ENCODE results near the gene APOA4. TPM values are rescaled to one million over a fixed set of nuclear protein-coding genes. Genes with fewer than 3 reads are reported as not detected.

Gene APOA4
- total and polyA plus RNA-seq, 2 of the 13 experiments (the other 11 are each of a cell fraction or from before 2014, with no cell fraction given) = 3.8 to 7.2 TPM

- TF ChIP-seq, protein P1, sequence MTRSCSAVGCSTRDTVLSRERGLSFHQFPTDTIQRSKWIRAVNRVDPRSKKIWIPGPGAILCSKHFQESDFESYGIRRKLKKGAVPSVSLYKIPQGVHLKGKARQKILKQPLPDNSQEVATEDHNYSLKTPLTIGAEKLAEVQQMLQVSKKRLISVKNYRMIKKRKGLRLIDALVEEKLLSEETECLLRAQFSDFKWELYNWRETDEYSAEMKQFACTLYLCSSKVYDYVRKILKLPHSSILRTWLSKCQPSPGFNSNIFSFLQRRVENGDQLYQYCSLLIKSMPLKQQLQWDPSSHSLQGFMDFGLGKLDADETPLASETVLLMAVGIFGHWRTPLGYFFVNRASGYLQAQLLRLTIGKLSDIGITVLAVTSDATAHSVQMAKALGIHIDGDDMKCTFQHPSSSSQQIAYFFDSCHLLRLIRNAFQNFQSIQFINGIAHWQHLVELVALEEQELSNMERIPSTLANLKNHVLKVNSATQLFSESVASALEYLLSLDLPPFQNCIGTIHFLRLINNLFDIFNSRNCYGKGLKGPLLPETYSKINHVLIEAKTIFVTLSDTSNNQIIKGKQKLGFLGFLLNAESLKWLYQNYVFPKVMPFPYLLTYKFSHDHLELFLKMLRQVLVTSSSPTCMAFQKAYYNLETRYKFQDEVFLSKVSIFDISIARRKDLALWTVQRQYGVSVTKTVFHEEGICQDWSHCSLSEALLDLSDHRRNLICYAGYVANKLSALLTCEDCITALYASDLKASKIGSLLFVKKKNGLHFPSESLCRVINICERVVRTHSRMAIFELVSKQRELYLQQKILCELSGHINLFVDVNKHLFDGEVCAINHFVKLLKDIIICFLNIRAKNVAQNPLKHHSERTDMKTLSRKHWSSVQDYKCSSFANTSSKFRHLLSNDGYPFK (CRISPR knock-in tag; IDR thresholded peaks at IDR 0.05; ENCODE audit: borderline replicate concordance) = no peak
- TF ChIP-seq JDP2 (CRISPR knock-in tag; IDR thresholded peaks at IDR 0.05; ENCODE audit: borderline replicate concordance) (no peak), TMF1 (CRISPR knock-in tag; IDR thresholded peaks at IDR 0.05; ENCODE audit: low read depth) (no peak), CHD4 (IDR thresholded peaks at IDR 0.05; ENCODE audit: borderline replicate concordance, low read length) (peak; percentile 66; the same call in 1 of the 2 replicates), HNF1B (CRISPR knock-in tag; IDR thresholded peaks at IDR 0.05) (no peak), MZF1 (CRISPR knock-in tag; IDR thresholded peaks at IDR 0.05; ENCODE audit: borderline replicate concordance) (no peak), EED (CRISPR knock-in tag; IDR thresholded peaks at IDR 0.05) (no peak), ZNF263 (CRISPR knock-in tag; IDR thresholded peaks at IDR 0.05) (peak; percentile 55), EZH2 (conservative IDR thresholded peaks at IDR 0.05; ENCODE audit: low read depth, low read length) (no peak), CREB1 (IDR thresholded peaks at IDR 0.05) (peak; percentile 25; the same call in 1 of the 2 replicates), CREB1 (CRISPR knock-in tag; IDR thresholded peaks at IDR 0.05) (no peak), ZMYM2 (CRISPR knock-in tag; IDR thresholded peaks at IDR 0.05) (0 out of 2 replicates have a peak, but pooled peaks have one; percentile 37), ZNF530 (CRISPR knock-in tag; IDR thresholded peaks at IDR 0.05; ENCODE audit: low read depth) (no peak), EP300 (IDR thresholded peaks at IDR 0.05; ENCODE audit: low read depth in 2 of 2, low read length in 2 of 2) (0 out of 4 replicates have a peak, but pooled peaks of 1 of the 2 experiments have one; percentile 28), EP300 (CRISPR knock-in tag; IDR thresholded peaks at IDR 0.05; ENCODE audit: borderline replicate concordance) (no peak)
Measured at GRCh38 chr11:116838321-116839084, 15.4 kb upstream of the APOA4 start (continued).

All from HepG2 (cell line).